ENCODE measurements around the gene PEX14.

PEX14 gene

GRCh38 chr1:10522322-10522860, 47.6 kb downstream of the PEX14 start:
- Mint-ChIP-seq H3K9me3 (no peaks in the 10 kb centered on the region), H3K4me3 (no peak overlapping the region), H3K36me3 (ENCODE audit: low read depth) (no peaks in the 10 kb centered on the region), H3K27ac (no peak overlapping the region), H3K4me1 (peaks cover 8% of the 10 kb centered on the region), H3K27me3 (ENCODE audit: low read depth) (peaks cover 10% of the 10 kb centered on the region)
- TF ChIP-seq, protein P1, sequence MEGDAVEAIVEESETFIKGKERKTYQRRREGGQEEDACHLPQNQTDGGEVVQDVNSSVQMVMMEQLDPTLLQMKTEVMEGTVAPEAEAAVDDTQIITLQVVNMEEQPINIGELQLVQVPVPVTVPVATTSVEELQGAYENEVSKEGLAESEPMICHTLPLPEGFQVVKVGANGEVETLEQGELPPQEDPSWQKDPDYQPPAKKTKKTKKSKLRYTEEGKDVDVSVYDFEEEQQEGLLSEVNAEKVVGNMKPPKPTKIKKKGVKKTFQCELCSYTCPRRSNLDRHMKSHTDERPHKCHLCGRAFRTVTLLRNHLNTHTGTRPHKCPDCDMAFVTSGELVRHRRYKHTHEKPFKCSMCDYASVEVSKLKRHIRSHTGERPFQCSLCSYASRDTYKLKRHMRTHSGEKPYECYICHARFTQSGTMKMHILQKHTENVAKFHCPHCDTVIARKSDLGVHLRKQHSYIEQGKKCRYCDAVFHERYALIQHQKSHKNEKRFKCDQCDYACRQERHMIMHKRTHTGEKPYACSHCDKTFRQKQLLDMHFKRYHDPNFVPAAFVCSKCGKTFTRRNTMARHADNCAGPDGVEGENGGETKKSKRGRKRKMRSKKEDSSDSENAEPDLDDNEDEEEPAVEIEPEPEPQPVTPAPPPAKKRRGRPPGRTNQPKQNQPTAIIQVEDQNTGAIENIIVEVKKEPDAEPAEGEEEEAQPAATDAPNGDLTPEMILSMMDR (IDR thresholded peaks at IDR 0.05; ENCODE audit: unreplicated experiment in 3 of 3), result no peak

- H3K27ac Mint-ChIP-seq, result no peak overlapping the region
- peaks cover 28% of the 10 kb centered on the region for H3K27me3 Mint-ChIP-seq (ENCODE audit: low read depth)
- TF ChIP-seq, protein P1 (IDR thresholded peaks at IDR 0.05; ENCODE audit: unreplicated experiment in 3 of 3), result no peak
- H3K9me3 Mint-ChIP-seq, result no peaks in the 10 kb centered on the region
- no peaks in the 10 kb centered on the region for H3K36me3 Mint-ChIP-seq (ENCODE audit: low read depth)
- H3K4me3 Mint-ChIP-seq, result no peak overlapping the region
- peaks cover 17% of the 10 kb centered on the region for H3K4me1 Mint-ChIP-seq
Measured at GRCh38 chr1:10525208-10525607, 50.5 kb downstream of the PEX14 start.

DNA sequence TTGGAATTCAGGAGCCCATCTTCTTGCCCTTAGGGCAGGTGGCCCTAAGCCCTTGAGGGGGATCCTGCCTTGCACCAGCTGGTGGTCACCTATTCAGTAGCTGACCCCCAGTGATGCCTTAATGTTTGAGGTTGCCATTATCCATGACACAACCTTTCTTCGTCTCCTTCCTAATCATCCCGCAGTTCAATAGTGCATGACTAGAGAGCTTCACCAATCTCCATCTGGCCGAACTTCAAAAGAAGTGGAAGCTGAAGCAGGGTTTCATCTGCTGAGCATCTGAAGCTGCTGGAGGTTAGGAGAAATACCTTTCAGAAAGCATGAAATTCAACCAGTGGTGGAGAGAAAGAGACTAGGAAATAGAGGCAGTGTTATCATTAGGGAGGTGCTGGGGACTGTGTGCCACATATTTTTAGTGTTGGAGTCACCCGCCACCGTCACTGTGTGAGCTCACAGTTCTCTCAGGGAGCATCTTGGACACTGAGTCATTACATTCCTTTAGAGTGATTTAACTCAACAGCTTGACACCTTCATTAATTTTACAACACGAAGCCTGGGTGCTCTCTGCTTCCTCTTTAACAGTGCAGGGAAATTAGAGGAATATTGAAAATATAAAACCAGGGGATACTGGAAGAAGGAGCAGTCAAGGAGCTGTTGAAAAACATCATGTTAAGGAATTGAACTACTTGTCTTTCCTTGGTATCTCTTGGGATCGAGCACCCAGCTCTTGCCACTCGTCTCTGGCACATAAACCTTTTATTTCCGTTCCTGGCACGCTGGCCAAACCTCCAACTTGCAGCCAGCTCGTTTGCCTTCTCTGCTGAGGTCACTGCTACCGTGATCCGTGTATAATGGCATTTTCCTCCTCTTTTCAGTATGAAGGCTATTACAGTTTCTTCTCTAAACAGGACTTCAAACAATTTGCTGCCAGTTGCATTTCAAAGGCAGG, 53.6 kb downstream of the PEX14 start:
- H3K27ac Mint-ChIP-seq, result peak overlapping the region in 2 of 3 experiments; percentile 20 to 70
- H3K36me3 Mint-ChIP-seq (ENCODE audit: low read depth), result no peaks in the 10 kb centered on the region
- H3K9me3 Mint-ChIP-seq, result no peaks in the 10 kb centered on the region
- TF ChIP-seq, protein P1 (IDR thresholded peaks at IDR 0.05; ENCODE audit: unreplicated experiment in 3 of 3), result no peak
- H3K27me3 Mint-ChIP-seq (ENCODE audit: low read depth), result peaks cover 51% of the 10 kb centered on the region
- peak overlapping the region in 1 of 3 experiments; percentile 10 for H3K4me3 Mint-ChIP-seq
- H3K4me1 Mint-ChIP-seq, result peaks cover 35% of the 10 kb centered on the region

DNA sequence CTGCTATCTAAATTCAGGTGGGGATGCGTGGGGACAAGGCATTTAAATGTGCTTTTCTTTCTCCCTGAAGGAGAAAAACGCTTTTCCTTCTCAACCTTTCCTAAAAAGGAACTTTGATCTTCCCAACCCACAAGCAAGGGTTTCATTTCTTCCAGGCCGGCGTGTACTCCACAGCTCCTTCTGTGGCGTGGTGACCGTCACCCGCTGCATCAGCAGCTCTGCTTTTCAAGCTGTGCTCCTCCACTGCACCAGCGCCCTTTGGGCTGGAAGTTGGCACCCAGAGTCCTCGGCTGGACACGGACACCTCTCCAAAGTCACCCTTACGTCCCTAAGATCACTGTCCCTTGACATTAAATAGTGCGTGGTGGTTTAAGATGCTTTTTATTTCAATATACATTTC, 54.3 kb downstream of the PEX14 start:
- H3K9me3 Mint-ChIP-seq, result no peaks in the 10 kb centered on the region
- peak overlapping the region in 1 of 3 experiments; percentile 70 for H3K27ac Mint-ChIP-seq
- peaks cover 48% of the 10 kb centered on the region for H3K27me3 Mint-ChIP-seq (ENCODE audit: low read depth)
- peaks cover 35% of the 10 kb centered on the region for H3K4me1 Mint-ChIP-seq
- H3K36me3 Mint-ChIP-seq (ENCODE audit: low read depth), result no peaks in the 10 kb centered on the region
- H3K4me3 Mint-ChIP-seq, result peak overlapping the region in 1 of 3 experiments; percentile 23
- TF ChIP-seq, protein P1 (IDR thresholded peaks at IDR 0.05; ENCODE audit: unreplicated experiment in 3 of 3), result no peak

DNA sequence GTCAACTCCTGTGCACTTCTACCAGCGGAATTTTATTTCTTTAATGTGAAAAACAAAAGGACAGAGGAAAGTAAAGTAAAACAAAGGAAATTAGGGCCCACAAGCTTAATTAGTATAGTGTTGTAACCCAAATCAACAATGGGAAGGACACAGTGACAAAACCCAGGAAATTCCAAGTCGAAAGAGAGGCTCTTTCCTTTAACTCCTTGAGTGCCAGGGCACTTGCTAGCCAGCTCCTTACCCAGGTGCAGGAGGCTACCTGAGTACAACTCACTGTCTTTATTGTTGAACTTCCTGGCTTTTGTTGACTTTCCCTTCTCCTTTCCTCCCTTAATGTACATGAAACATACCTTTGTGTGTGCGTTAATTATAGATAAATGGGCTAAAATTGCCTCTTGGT, 55.0 kb downstream of the PEX14 start:
- H3K27ac Mint-ChIP-seq, result no peak overlapping the region
- H3K27me3 Mint-ChIP-seq (ENCODE audit: low read depth), result peaks cover 50% of the 10 kb centered on the region
- H3K36me3 Mint-ChIP-seq (ENCODE audit: low read depth), result no peaks in the 10 kb centered on the region
- H3K4me1 Mint-ChIP-seq, result peaks cover 35% of the 10 kb centered on the region
- no peak overlapping the region for H3K4me3 Mint-ChIP-seq
- TF ChIP-seq, protein P1 (IDR thresholded peaks at IDR 0.05; ENCODE audit: unreplicated experiment in 3 of 3), result no peak
- no peaks in the 10 kb centered on the region for H3K9me3 Mint-ChIP-seq
